SK-N-SH treated with all-trans-retinoic acid at 6 μM for 48 hours (cell line): ENCODE measurements around the gene RNU1-2.

Source experiments
- RARB ChIP-seq: fragments of 250-450 bp; sonication (Bioruptor Pico); IDR thresholded peaks from 2 replicates; pipeline ENCODE4 v1.8.0; 2021; ENCODE audit warnings: mild to moderate bottlenecking, moderate library complexity
- ZFP30 ChIP-seq: fragments of 450-650 bp; formaldehyde crosslinking; IDR thresholded peaks from 2 replicates; pipeline ENCODE4 v1.5.0; 2022; ENCODE audit warnings: mild to moderate bottlenecking, moderate library complexity

- TF ChIP-seq RARB (CRISPR knock-in tag): no peak
- TF ChIP-seq ZFP30: no peak
These were observed 30.8 kb downstream of the RNU1-2 start for GRCh38 chr1:16926491-16927073.
